Measurements from ENCODE around the gene PLXDC1.

GRCh38 chr17:39069114-39069756, 82.2 kb downstream of the PLXDC1 start:
- TF ChIP-seq CTCF (IDR thresholded peaks at IDR 0.05) (peak; percentile 69), EZH2 (IDR thresholded peaks at IDR 0.05) (no peak)

Data from neural progenitor cell (in vitro differentiated cells).